ENCODE data around the gene ATP6V0B. TPM values are rescaled to one million over a fixed set of nuclear protein-coding genes. Genes with fewer than 3 reads are reported as not detected.

ATP6V0B gene
- total and polyA plus RNA-seq, 2 of the 13 experiments (the other 11 are each of a cell fraction or from before 2014, with no cell fraction given): 157 to 161 TPM

DNA sequence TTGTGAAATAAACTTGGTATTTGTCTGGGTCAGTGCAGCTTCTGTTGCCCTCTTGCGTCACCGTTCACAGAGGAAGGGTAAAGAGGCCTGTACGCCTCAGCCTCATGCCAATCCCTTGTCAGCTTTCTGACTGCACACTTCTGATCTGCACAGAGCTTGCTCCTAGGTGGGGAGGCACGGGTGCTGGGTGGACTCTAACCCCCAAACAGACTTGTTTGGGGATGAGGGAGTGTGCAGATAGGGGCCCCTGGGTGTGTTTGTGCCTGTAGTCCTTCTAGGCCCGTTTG is 3.4 kb downstream of the ATP6V0B start:
- H3K79me2 ChIP-seq (ENCODE audit: insufficient read depth, low read length): peaks cover 54% of the 10 kb centered on the region
- ChIA-PET POLR2A (interaction anchor here (0.7 to 2.4 kb wide), 12 partner anchors 8 to 328 kb away, joined by 3 to 32 read pairs (median 5); partner anchors contain the start of genes DPH2, IPO13, KDM4A and SLC6A9), CTCF (ENCODE audit: low intra/inter-chr PET ratio, low total read pairs) (no interaction called here)
- H3K9ac ChIP-seq (ENCODE audit: insufficient read depth, low read depth, low read length): peak overlapping the region; percentile 66
- peaks cover 4% of the 10 kb centered on the region; the same call in 1 of the 2 replicates for H4K20me1 ChIP-seq (ENCODE audit: insufficient read depth, low read length)
- DNase-seq (ENCODE audit: low spot score): peak; percentile 56
- peaks cover 76% of the 10 kb centered on the region for H3K4me1 ChIP-seq (ENCODE audit: insufficient read depth, low read length)
- BruUV-seq (replicated peaks): TSS peak; percentile 74
- WGBS (ENCODE audit: low lambda C conversion rate): 7% methylated on average over 5 of the region's 5 CpGs
- peak overlapping the region; percentile 88 for H3K27ac ChIP-seq (ENCODE audit: extremely low read length, insufficient read depth, low read length)
- intact Hi-C loops (cut with micrococcal nuclease; ENCODE audit: unreplicated experiment) (no loop called here), in situ Hi-C loops (cut with HindIII; ENCODE audit: extremely low pct_ligation_motif_present, low pct_unique_long_range_greater_than_20kb) (no loop called here)
- H3K36me3 ChIP-seq (replicated peaks in 1 of 2; ENCODE audit: control insufficient read depth in 1 of 2, insufficient read depth in 2 of 2, low read length in 2 of 2): peaks cover 7 to 28% of the 10 kb centered on the region in 2 experiments
- H3K4me3 ChIP-seq (replicated peaks in 1 of 3; ENCODE audit: insufficient read depth in 1 of 3, low read depth in 2 of 3, low read length in 3 of 3): peak overlapping the region; percentile 84 to 87 (median 84); a peak in 5 of 6 replicates
- no peaks in the 10 kb centered on the region for H3K9me3 ChIP-seq (ENCODE audit: low read length)
- H3K4me2 ChIP-seq (ENCODE audit: low read depth, low read length): peak overlapping the region; percentile 81
- H3K27me3 ChIP-seq (ENCODE audit: control insufficient read depth in 1 of 2, insufficient read depth in 2 of 2, low read length in 2 of 2): no peaks in the 10 kb centered on the region
- peak; percentile 18 for ATAC-seq
- FAIRE-seq: no peak
- H2AFZ ChIP-seq (ENCODE audit: low read length): no peak overlapping the region
- TF ChIP-seq RXRA (CRISPR knock-in tag; IDR thresholded peaks at IDR 0.05) (no peak; the same call in 1 of the 2 replicates), KMT2B (CRISPR knock-in tag; IDR thresholded peaks at IDR 0.05) (peak; percentile 24; the same call in 1 of the 2 replicates), CEBPG (CRISPR knock-in tag; IDR thresholded peaks at IDR 0.05) (peak; percentile 94), BRD4 (CRISPR knock-in tag; IDR thresholded peaks at IDR 0.05) (no peak), ZNF263 (CRISPR knock-in tag; IDR thresholded peaks at IDR 0.05) (peak; percentile 62; the same call in 1 of the 2 replicates), GATAD2A (CRISPR knock-in tag; IDR thresholded peaks at IDR 0.05) (peak; percentile 53; the same call in 1 of the 2 replicates), CREB1 (IDR thresholded peaks at IDR 0.05) (no peak), CREB1 (CRISPR knock-in tag; IDR thresholded peaks at IDR 0.05) (peak; percentile 40; the same call in 1 of the 2 replicates), ZNF331 (CRISPR knock-in tag; IDR thresholded peaks at IDR 0.05) (peak; percentile 37; the same call in 1 of the 2 replicates), SNAPC2 (CRISPR knock-in tag; IDR thresholded peaks at IDR 0.05) (no peak), TEAD3 (CRISPR knock-in tag; optimal IDR thresholded peaks at IDR 0.05; ENCODE audit: borderline replicate concordance) (peak; percentile 56), ZFP41 (CRISPR knock-in tag; IDR thresholded peaks at IDR 0.05; ENCODE audit: borderline replicate concordance) (peak; percentile 29; the same call in 1 of the 2 replicates), ZNF616 (CRISPR knock-in tag; IDR thresholded peaks at IDR 0.05; ENCODE audit: low read depth) (no peak), ZBTB3 (CRISPR knock-in tag; IDR thresholded peaks at IDR 0.05; ENCODE audit: borderline replicate concordance, low read depth) (no peak)
- TF ChIP-seq, protein P1, sequence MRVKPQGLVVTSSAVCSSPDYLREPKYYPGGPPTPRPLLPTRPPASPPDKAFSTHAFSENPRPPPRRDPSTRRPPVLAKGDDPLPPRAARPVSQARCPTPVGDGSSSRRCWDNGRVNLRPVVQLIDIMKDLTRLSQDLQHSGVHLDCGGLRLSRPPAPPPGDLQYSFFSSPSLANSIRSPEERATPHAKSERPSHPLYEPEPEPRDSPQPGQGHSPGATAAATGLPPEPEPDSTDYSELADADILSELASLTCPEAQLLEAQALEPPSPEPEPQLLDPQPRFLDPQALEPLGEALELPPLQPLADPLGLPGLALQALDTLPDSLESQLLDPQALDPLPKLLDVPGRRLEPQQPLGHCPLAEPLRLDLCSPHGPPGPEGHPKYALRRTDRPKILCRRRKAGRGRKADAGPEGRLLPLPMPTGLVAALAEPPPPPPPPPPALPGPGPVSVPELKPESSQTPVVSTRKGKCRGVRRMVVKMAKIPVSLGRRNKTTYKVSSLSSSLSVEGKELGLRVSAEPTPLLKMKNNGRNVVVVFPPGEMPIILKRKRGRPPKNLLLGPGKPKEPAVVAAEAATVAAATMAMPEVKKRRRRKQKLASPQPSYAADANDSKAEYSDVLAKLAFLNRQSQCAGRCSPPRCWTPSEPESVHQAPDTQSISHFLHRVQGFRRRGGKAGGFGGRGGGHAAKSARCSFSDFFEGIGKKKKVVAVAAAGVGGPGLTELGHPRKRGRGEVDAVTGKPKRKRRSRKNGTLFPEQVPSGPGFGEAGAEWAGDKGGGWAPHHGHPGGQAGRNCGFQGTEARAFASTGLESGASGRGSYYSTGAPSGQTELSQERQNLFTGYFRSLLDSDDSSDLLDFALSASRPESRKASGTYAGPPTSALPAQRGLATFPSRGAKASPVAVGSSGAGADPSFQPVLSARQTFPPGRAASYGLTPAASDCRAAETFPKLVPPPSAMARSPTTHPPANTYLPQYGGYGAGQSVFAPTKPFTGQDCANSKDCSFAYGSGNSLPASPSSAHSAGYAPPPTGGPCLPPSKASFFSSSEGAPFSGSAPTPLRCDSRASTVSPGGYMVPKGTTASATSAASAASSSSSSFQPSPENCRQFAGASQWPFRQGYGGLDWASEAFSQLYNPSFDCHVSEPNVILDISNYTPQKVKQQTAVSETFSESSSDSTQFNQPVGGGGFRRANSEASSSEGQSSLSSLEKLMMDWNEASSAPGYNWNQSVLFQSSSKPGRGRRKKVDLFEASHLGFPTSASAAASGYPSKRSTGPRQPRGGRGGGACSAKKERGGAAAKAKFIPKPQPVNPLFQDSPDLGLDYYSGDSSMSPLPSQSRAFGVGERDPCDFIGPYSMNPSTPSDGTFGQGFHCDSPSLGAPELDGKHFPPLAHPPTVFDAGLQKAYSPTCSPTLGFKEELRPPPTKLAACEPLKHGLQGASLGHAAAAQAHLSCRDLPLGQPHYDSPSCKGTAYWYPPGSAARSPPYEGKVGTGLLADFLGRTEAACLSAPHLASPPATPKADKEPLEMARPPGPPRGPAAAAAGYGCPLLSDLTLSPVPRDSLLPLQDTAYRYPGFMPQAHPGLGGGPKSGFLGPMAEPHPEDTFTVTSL (CRISPR knock-in tag; IDR thresholded peaks at IDR 0.05; ENCODE audit: borderline replicate concordance): 0 out of 2 replicates have a peak, but pooled peaks have one; percentile 26
- TF ChIP-seq, protein P2, sequence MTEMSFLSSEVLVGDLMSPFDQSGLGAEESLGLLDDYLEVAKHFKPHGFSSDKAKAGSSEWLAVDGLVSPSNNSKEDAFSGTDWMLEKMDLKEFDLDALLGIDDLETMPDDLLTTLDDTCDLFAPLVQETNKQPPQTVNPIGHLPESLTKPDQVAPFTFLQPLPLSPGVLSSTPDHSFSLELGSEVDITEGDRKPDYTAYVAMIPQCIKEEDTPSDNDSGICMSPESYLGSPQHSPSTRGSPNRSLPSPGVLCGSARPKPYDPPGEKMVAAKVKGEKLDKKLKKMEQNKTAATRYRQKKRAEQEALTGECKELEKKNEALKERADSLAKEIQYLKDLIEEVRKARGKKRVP (CRISPR knock-in tag; IDR thresholded peaks at IDR 0.05): peak in 1 of 2 experiments; percentile 71; a peak in 1 of 4 replicates
- TF ChIP-seq, protein P3, sequence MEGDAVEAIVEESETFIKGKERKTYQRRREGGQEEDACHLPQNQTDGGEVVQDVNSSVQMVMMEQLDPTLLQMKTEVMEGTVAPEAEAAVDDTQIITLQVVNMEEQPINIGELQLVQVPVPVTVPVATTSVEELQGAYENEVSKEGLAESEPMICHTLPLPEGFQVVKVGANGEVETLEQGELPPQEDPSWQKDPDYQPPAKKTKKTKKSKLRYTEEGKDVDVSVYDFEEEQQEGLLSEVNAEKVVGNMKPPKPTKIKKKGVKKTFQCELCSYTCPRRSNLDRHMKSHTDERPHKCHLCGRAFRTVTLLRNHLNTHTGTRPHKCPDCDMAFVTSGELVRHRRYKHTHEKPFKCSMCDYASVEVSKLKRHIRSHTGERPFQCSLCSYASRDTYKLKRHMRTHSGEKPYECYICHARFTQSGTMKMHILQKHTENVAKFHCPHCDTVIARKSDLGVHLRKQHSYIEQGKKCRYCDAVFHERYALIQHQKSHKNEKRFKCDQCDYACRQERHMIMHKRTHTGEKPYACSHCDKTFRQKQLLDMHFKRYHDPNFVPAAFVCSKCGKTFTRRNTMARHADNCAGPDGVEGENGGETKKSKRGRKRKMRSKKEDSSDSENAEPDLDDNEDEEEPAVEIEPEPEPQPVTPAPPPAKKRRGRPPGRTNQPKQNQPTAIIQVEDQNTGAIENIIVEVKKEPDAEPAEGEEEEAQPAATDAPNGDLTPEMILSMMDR (CRISPR knock-in tag; IDR thresholded peaks at IDR 0.05): peak; percentile 11; the same call in 1 of the 2 replicates

All from HepG2 (cell line).